ENCODE data around the gene NDNF. TPM values are rescaled to one million over a fixed set of nuclear protein-coding genes. Genes with fewer than 3 reads are reported as not detected.

NDNF gene, protein sequence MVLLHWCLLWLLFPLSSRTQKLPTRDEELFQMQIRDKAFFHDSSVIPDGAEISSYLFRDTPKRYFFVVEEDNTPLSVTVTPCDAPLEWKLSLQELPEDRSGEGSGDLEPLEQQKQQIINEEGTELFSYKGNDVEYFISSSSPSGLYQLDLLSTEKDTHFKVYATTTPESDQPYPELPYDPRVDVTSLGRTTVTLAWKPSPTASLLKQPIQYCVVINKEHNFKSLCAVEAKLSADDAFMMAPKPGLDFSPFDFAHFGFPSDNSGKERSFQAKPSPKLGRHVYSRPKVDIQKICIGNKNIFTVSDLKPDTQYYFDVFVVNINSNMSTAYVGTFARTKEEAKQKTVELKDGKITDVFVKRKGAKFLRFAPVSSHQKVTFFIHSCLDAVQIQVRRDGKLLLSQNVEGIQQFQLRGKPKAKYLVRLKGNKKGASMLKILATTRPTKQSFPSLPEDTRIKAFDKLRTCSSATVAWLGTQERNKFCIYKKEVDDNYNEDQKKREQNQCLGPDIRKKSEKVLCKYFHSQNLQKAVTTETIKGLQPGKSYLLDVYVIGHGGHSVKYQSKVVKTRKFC
- 0.32 and 0.86 TPM in 2 replicates for total RNA-seq

DNA sequence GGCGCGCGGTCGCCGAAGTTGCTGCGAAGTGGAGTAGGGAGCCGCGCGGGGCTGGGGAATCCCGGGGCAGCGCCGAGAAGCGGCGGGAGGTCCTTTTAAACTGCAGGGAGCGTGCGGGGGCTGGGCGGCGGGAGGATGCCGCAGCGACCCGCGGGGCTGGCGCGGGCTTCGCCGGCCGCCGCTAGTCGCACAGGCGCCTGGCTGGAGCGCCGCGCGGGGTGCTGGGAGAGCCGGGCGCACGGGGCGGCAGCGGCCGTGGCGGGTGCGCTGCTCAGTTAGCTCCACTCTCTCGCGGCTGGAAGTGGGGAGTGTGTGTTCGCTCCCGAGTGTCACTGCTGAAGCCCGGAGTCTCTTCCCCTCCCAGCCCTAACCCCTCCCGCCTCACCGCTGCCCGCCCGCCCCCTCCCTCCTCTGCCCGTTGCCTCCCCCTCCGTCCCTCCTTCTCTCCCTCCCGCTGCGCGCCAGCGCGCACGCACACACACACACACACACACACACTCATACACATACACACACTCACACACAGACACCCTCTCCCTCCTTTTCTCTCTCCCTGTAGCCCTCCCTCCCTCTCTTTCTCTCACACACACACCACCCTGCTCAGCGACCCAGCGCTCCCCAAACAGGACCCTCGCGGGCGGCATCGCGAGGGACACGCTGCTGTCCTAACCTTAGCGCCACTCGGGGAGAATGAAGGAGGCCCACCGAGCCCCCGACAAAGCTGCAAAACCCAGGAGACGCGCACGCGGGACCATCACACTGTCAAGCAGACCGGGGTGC, at the start of gene NDNF:
TSS of gene NDNF (minus strand) at position 312 of the 780 bp plus-strand sequence. CDS start 26,698 bp downstream, outside the sequence.
- peak within 1 kb of the TSS; percentile 44 for H3K4me3 ChIP-seq (ENCODE audit: low read depth, low read length)
- TF ChIP-seq, protein P1, sequence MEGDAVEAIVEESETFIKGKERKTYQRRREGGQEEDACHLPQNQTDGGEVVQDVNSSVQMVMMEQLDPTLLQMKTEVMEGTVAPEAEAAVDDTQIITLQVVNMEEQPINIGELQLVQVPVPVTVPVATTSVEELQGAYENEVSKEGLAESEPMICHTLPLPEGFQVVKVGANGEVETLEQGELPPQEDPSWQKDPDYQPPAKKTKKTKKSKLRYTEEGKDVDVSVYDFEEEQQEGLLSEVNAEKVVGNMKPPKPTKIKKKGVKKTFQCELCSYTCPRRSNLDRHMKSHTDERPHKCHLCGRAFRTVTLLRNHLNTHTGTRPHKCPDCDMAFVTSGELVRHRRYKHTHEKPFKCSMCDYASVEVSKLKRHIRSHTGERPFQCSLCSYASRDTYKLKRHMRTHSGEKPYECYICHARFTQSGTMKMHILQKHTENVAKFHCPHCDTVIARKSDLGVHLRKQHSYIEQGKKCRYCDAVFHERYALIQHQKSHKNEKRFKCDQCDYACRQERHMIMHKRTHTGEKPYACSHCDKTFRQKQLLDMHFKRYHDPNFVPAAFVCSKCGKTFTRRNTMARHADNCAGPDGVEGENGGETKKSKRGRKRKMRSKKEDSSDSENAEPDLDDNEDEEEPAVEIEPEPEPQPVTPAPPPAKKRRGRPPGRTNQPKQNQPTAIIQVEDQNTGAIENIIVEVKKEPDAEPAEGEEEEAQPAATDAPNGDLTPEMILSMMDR (IDR thresholded peaks at IDR 0.05; ENCODE audit: insufficient read depth, low read depth, low read length), result no peak
- DNase-seq (ENCODE audit: low read depth), result peak; percentile 20

DNA sequence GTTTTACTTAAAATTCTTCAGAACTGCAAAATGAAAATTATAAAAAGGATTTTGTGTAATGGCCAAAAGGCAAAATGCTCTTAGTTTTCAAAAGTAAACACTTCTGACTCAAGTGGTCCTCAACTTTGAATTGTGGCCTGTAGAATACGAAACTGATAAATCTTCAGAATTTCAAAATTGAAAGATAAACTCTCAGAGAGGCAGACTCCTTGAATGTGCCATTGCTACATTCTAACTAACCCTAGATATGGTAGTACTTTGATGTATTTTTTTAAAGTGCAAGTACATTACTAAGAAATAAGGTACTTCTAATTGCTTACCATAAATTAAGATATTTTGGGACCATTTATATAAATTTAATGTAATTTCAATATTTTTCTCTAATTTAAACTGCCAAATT, 47.4 kb upstream of the NDNF start:
- H3K4me3 ChIP-seq (ENCODE audit: low read depth, low read length), result no peak overlapping the region
- TF ChIP-seq, protein P1 (IDR thresholded peaks at IDR 0.05; ENCODE audit: insufficient read depth, low read depth, low read length), result no peak
- no peak for DNase-seq (ENCODE audit: low read depth)

DNA sequence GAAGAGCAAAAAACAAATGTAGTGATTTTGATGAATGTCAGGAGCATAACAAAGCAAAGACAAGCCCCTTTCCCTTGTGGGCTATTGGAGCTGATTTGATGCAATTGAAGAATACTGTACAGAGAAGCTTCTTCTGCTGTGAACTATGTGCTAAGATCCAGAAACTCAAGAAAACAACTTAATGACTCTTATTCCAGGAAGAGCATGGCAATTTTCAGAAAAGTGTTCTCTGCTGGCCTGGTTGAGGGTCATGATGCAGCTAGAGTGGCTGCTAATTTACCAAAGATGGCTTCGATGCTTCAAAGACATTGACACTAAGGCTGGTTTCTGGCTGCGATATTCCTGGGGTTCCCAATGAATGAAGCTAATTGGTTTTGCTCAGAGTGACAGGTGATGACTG, 46.0 kb upstream of the NDNF start:
- DNase-seq (ENCODE audit: low read depth), result no peak
- H3K4me3 ChIP-seq (ENCODE audit: low read depth, low read length), result no peak overlapping the region
- TF ChIP-seq, protein P1 (IDR thresholded peaks at IDR 0.05; ENCODE audit: insufficient read depth, low read depth, low read length), result no peak

DNA sequence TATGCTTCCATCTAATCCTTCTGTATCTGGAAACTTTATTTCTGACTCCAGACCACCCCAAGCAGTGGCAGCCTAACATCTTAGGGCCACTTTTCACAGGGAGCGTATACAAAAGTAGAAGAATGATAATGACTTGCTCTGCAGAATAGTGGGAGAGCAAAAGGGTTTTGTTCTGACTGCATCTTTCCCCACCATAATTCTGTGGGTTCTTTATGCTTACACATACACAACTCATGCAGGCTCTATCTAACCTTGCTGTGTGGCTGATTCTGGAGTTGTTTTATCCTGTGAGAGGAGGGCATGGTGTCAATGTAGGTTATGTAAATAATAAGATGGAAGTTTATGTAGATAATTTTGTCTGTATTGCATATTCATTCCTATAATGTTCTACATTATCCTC, 42.4 kb upstream of the NDNF start:
- DNase-seq (ENCODE audit: low read depth), result no peak
- H3K4me3 ChIP-seq (ENCODE audit: low read depth, low read length), result no peak overlapping the region
- TF ChIP-seq, protein P1 (IDR thresholded peaks at IDR 0.05; ENCODE audit: insufficient read depth, low read depth, low read length), result no peak

DNA sequence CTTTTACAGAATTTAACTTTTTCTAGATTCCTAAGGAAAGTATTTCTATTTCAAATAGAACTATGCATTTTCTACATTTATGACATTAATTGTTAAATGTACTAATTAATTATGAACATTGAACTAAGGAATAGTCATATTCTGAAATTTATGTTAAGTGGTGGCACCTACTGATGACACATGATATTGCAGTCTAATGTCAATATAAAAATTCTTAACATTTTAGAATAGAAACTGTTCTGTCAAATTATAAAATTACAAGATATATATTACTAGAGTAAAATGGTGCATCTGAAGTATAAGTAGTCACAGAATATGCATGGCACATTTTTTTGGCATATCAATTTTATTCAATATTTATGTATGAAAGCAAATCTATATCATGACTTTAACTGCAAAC, 40.2 kb upstream of the NDNF start:
- TF ChIP-seq, protein P1 (IDR thresholded peaks at IDR 0.05; ENCODE audit: insufficient read depth, low read depth, low read length), result peak; percentile 38
- DNase-seq (ENCODE audit: low read depth), result no peak
- no peak overlapping the region for H3K4me3 ChIP-seq (ENCODE audit: low read depth, low read length)

DNA sequence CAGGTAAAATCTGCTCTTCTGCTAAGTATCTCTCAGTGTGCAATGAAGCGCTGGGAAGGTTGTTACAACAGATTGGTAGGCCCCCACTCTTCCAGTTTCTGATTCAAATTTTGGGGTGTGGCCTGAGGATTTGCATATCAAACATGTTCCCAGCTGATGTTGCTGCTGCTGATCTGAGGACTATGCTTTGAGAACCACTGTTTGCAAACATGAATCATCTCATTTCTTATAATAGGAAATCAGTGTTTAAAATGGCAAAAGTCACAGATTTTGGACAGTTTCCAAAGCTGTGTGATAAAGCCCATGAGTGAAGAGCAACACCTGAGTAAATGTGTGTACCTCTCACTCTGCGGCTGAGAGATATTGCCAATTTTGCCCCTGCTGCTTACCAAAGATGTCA, 36.2 kb upstream of the NDNF start:
- no peak overlapping the region for H3K4me3 ChIP-seq (ENCODE audit: low read depth, low read length)
- TF ChIP-seq, protein P1 (IDR thresholded peaks at IDR 0.05; ENCODE audit: insufficient read depth, low read depth, low read length), result no peak
- no peak for DNase-seq (ENCODE audit: low read depth)

Measured in fibroblast of villous mesenchyme (primary cell).